ENCODE data around the gene SMG7. TPM values are rescaled to one million over a fixed set of nuclear protein-coding genes. Genes with fewer than 3 reads are reported as not detected.

The SMG7 gene
- total RNA-seq, 4 donors from 2014 or later, result 37.8 to 82.1 (median 58.9) TPM

DNA sequence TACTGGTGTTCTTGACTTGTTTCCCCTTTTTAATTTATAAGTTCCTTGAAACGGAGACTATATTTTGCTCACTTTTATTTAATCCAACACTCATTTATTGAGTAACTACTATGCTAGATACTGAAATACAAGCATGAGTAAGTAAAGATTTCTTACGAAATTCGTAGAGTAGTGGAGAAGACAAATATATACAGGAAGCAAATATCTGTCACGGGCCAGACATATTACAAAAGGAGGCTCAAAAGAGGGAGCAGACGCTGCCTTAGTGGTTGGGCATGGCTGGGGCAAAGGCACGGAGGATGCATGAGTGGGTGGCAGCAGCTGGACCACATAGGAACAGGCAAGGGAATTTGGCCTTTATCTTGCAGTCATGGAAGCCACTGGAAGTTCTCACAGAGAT, 111.2 kb downstream of the SMG7 start:
- intact Hi-C loops (cut with DNase I), result no loop called here
- H3K4me1 ChIP-seq, result no peaks in the 10 kb centered on the region
- DNase-seq, result no peak
- TF ChIP-seq, protein P1, sequence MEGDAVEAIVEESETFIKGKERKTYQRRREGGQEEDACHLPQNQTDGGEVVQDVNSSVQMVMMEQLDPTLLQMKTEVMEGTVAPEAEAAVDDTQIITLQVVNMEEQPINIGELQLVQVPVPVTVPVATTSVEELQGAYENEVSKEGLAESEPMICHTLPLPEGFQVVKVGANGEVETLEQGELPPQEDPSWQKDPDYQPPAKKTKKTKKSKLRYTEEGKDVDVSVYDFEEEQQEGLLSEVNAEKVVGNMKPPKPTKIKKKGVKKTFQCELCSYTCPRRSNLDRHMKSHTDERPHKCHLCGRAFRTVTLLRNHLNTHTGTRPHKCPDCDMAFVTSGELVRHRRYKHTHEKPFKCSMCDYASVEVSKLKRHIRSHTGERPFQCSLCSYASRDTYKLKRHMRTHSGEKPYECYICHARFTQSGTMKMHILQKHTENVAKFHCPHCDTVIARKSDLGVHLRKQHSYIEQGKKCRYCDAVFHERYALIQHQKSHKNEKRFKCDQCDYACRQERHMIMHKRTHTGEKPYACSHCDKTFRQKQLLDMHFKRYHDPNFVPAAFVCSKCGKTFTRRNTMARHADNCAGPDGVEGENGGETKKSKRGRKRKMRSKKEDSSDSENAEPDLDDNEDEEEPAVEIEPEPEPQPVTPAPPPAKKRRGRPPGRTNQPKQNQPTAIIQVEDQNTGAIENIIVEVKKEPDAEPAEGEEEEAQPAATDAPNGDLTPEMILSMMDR (IDR thresholded peaks at IDR 0.05), result no peak
- TF ChIP-seq POLR2A (IDR thresholded peaks at IDR 0.05), result no peak
- H3K4me3 ChIP-seq (replicated peaks in 1 of 3), result no peak overlapping the region
- no peaks in the 10 kb centered on the region for H3K36me3 ChIP-seq
- WGBS, 2 donors, result 88 to 93% methylated on average over 6 of the region's 6 CpGs
- no peaks in the 10 kb centered on the region for H3K9me3 ChIP-seq
- H3K27me3 ChIP-seq, result no peaks in the 10 kb centered on the region
- no peak overlapping the region for H3K27ac ChIP-seq

GRCh38 chr1:183584147-183584546, 111.8 kb downstream of the SMG7 start:
- H3K27ac ChIP-seq, result no peak overlapping the region
- no peak for DNase-seq
- H3K4me1 ChIP-seq, result no peaks in the 10 kb centered on the region
- H3K4me3 ChIP-seq (replicated peaks in 1 of 3), result no peak overlapping the region
- TF ChIP-seq POLR2A (IDR thresholded peaks at IDR 0.05), result no peak
- TF ChIP-seq, protein P1 (IDR thresholded peaks at IDR 0.05), result no peak
- 69 to 72% methylated on average over 5 of the region's 5 CpGs for WGBS, 2 donors
- H3K36me3 ChIP-seq, result no peaks in the 10 kb centered on the region
- no peaks in the 10 kb centered on the region for H3K27me3 ChIP-seq
- no peaks in the 10 kb centered on the region for H3K9me3 ChIP-seq
- intact Hi-C loops (cut with DNase I), result no loop called here

GRCh38 chr1:183585038-183585437, 112.7 kb downstream of the SMG7 start:
- 78 to 93% methylated on average over 6 of the region's 6 CpGs for WGBS, 2 donors
- Histone ChIP-seq H3K27me3 (no peaks in the 10 kb centered on the region), H3K9me3 (no peaks in the 10 kb centered on the region), H3K36me3 (no peaks in the 10 kb centered on the region), H3K27ac (no peak overlapping the region), H3K4me1 (no peaks in the 10 kb centered on the region), H3K4me3 (replicated peaks in 1 of 3) (no peak overlapping the region)
- DNase-seq, result no peak
- TF ChIP-seq POLR2A (IDR thresholded peaks at IDR 0.05), result no peak
- TF ChIP-seq, protein P1 (IDR thresholded peaks at IDR 0.05), result no peak
- intact Hi-C loops (cut with DNase I), result no loop called here

GRCh38 chr1:183586455-183586854, 114.2 kb downstream of the SMG7 start:
- DNase-seq, result no peak
- WGBS, 2 donors, result 100% methylated on average over 1 of the region's 1 CpG; no CpG with 5 or more reads in 1 of the 2 donors
- no peak for TF ChIP-seq POLR2A (IDR thresholded peaks at IDR 0.05)
- TF ChIP-seq, protein P1 (IDR thresholded peaks at IDR 0.05), result no peak
- Histone ChIP-seq H3K4me3 (replicated peaks in 1 of 3) (no peak overlapping the region), H3K27ac (no peak overlapping the region), H3K9me3 (no peaks in the 10 kb centered on the region), H3K27me3 (no peaks in the 10 kb centered on the region), H3K4me1 (no peaks in the 10 kb centered on the region), H3K36me3 (no peaks in the 10 kb centered on the region)
- intact Hi-C loops (cut with DNase I), result no loop called here

DNA sequence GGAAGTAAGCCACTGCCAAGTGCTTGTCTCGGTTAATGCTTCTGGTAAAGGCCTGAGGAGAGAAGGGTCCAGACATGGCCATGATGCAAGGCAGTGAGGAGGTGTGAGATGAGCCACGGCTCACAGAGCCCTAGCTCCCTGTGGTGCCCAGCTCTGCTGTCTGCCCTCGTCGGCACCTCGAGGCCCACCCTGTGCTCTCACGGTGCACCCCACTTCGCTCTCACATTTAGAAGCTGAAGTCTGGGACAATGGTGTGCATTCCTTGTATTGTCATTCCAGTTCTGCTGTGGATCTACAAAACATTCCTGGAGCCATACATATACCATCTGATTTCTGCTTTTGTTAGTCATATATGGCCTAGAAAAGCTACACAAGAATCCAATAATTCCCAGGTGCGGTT, 114.6 kb downstream of the SMG7 start:
- no peak overlapping the region for H3K27ac ChIP-seq
- H3K4me1 ChIP-seq, result no peaks in the 10 kb centered on the region
- H3K9me3 ChIP-seq, result no peaks in the 10 kb centered on the region
- intact Hi-C loops (cut with DNase I), result no loop called here
- H3K27me3 ChIP-seq, result no peaks in the 10 kb centered on the region
- WGBS, 2 donors, result 93 to 97% methylated on average over 8 of the region's 8 CpGs
- no peak for DNase-seq
- TF ChIP-seq, protein P1 (IDR thresholded peaks at IDR 0.05), result no peak
- no peak for TF ChIP-seq POLR2A (IDR thresholded peaks at IDR 0.05)
- H3K36me3 ChIP-seq, result no peaks in the 10 kb centered on the region
- no peak overlapping the region for H3K4me3 ChIP-seq (replicated peaks in 1 of 3)
